ENCODE data around the gene RNF17.

RNF17 gene

GRCh38 chr13:24927810-24928404, 163.9 kb downstream of the RNF17 start:
- Histone ChIP-seq H3K4me1 (peaks cover 8% of the 10 kb centered on the region; the same call in 1 of the 2 replicates), H3K27me3 (no peaks in the 10 kb centered on the region), H4K20me1 (no peaks in the 10 kb centered on the region)

GRCh38 chr13:24929196-24929595, 165.2 kb downstream of the RNF17 start:
- H3K27ac ChIP-seq, result no peak overlapping the region
- H4K20me1 ChIP-seq, result no peaks in the 10 kb centered on the region
- no peak for TF ChIP-seq Cebpa-rat (IDR thresholded peaks at IDR 0.05)
- H3K9me3 ChIP-seq, result no peaks in the 10 kb centered on the region
- H3K36me3 ChIP-seq, result no peaks in the 10 kb centered on the region
- H3K9ac ChIP-seq, result no peak overlapping the region
- H3K4me3 ChIP-seq, result no peak overlapping the region
- H3K4me2 ChIP-seq, result no peak overlapping the region
- no peaks in the 10 kb centered on the region for H3K4me1 ChIP-seq
- no peaks in the 10 kb centered on the region for H3K27me3 ChIP-seq

More at GRCh38 chr13:24927810-24928404, 163.9 kb downstream of the RNF17 start:
- H3K4me3 ChIP-seq, result no peak overlapping the region
- no peaks in the 10 kb centered on the region for H3K36me3 ChIP-seq
- no peak overlapping the region for H3K4me2 ChIP-seq
- no peak for TF ChIP-seq Cebpa-rat (IDR thresholded peaks at IDR 0.05)
- no peak overlapping the region for H3K9ac ChIP-seq
- no peaks in the 10 kb centered on the region for H3K9me3 ChIP-seq
- no peak overlapping the region for H3K27ac ChIP-seq

All from BLaER1 (cell line).